ENCODE data around the gene FAM131A.

DNA sequence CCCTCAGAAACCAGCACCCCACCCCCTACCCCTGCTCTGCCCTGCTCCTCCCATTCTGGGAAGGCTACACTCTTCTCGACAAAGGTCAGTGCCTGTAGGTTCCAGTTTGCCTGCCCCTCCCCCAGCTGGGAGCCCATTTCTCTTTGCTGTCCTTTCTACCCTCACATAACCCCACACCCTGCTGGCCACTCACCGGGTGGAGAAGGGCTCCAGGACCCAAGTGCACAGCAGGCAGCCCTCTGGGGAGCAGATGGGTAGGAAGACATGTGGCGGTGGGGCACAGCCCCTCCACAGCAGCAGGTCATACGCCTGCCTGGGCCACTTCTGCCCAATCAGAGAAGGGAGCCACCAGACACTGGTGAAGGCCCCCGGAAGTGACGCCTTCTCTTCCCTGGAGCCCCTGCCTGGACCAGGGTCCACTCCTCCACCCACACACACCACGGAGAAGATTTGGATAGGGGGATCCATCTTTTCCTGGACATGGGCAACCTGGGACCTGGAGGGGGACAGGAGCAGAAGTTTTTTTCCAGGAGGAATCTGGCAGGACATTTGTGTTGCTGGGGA is 40.6 kb downstream of the FAM131A start, which contains the start of gene THPO:
- TF ChIP-seq EZH2 (IDR thresholded peaks at IDR 0.05; ENCODE audit: borderline replicate concordance, low read depth, low read length, severe bottlenecking) (no peak), POLR2AphosphoS5 (IDR thresholded peaks at IDR 0.05; ENCODE audit: insufficient read depth, low read depth, low read length) (no peak), MYC (IDR thresholded peaks at IDR 0.05; ENCODE audit: low read depth, low read length) (no peak), POLR2A (IDR thresholded peaks at IDR 0.05; ENCODE audit: low read depth, low read length) (no peak), FOS (IDR thresholded peaks at IDR 0.05; ENCODE audit: borderline replicate concordance, insufficient read depth, low read length) (no peak), GATA2 (IDR thresholded peaks at IDR 0.05; ENCODE audit: insufficient read depth, insufficient read length, low read depth, low read length) (no peak), JUN (IDR thresholded peaks at IDR 0.05; ENCODE audit: borderline replicate concordance, insufficient read depth, insufficient read length, low read depth) (no peak)
- TF ChIP-seq, protein P1, sequence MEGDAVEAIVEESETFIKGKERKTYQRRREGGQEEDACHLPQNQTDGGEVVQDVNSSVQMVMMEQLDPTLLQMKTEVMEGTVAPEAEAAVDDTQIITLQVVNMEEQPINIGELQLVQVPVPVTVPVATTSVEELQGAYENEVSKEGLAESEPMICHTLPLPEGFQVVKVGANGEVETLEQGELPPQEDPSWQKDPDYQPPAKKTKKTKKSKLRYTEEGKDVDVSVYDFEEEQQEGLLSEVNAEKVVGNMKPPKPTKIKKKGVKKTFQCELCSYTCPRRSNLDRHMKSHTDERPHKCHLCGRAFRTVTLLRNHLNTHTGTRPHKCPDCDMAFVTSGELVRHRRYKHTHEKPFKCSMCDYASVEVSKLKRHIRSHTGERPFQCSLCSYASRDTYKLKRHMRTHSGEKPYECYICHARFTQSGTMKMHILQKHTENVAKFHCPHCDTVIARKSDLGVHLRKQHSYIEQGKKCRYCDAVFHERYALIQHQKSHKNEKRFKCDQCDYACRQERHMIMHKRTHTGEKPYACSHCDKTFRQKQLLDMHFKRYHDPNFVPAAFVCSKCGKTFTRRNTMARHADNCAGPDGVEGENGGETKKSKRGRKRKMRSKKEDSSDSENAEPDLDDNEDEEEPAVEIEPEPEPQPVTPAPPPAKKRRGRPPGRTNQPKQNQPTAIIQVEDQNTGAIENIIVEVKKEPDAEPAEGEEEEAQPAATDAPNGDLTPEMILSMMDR (IDR thresholded peaks at IDR 0.05; ENCODE audit: extremely low read depth in 1 of 2, insufficient read depth in 1 of 2, low read depth in 1 of 2, low read length in 2 of 2): no peak
- TF ChIP-seq, protein P2, sequence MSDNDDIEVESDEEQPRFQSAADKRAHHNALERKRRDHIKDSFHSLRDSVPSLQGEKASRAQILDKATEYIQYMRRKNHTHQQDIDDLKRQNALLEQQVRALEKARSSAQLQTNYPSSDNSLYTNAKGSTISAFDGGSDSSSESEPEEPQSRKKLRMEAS (IDR thresholded peaks at IDR 0.05; ENCODE audit: insufficient read depth, insufficient read length): no peak

Measured in endothelial cell of umbilical vein (primary cell).